Left hindlimb (tissue), 1 donor: ENCODE results near the gene PHLPP1.
"Not testable (repeated sequence)": the region's sequence is repeated elsewhere in the genome, so short reads cannot be mapped to it uniquely, and the experiment has no call there.

ENCODE experiments used
- DNase-seq: peaks from one replicate; pipeline ENCODE4 v3.0.0-alpha.2; 2018

Gene PHLPP1

DNA sequence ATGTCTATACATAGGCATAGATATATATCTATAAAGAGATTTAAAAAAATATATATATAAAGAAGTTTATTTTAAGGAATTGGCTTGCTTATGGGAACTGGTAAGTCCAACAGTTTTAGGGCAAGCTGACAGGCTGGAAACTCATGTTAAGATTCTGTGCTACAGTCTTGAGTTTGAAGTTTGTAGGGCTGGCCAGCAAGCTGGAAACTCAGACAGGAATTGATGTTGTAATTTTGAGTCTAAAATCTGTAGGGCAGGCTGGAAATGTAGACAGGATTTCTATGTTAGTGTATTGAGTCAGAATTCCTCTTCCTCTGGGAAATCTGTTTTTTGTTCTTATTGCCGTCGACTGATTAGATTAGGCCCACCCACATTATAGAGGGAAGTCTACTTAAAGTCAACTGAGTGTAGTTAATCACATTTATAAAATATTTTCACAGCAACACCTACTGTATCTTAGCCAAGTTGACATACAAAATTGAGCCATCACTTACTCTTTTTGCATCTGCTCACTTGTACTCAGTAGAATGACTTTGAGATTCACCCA, 60.8 kb downstream of the PHLPP1 start:
- DNase-seq, result no peak

GRCh38 chr18:62777814-62778213, 62.5 kb downstream of the PHLPP1 start:
- DNase-seq, result no peak

DNA sequence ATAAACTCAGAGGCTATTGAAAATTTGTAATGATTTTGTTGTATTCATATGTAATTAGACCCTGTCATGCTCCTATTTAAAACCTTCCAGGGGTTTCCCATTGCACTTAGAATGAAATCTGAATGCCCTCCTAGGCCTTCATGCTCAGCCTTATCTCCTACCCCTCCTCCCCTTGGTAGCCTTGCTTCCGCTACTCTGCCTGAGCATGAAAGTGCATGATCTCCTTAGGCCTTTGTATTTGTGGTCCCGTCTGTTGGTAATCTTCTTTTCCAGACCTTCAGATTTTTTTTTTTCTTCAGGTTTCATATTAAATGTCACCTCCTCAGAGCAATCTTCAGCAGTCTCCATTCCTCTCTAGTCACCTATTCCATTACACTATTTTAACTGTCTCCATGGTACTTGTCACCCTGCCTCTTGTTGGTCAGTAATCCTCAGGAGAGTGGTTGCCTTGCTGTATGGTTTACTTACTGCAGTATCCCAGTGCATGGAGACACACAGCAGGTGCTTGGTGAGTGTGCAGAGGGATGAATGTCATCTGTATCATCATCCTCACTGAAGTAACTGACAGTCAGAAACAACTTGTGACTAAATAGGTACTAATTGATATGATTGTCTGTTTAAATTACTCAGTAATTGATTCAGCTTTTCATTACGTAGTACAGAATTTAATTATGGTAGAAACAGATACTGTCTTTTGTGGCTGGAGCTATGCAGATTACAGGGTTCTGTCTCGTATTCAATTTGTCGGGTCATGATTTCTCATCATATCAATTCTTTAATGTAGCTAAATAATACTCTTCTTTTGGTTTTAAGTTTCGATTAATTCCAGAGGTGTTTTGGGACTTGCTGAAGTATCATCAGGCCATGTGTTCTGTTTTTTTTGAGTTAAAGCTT, 63.9 kb downstream of the PHLPP1 start:
- DNase-seq, result no peak

- DNase-seq, result no peak
Measured at GRCh38 chr18:62781262-62781661, 65.9 kb downstream of the PHLPP1 start.

GRCh38 chr18:62781893-62782292, 66.6 kb downstream of the PHLPP1 start:
- DNase-seq, result no peak

DNA sequence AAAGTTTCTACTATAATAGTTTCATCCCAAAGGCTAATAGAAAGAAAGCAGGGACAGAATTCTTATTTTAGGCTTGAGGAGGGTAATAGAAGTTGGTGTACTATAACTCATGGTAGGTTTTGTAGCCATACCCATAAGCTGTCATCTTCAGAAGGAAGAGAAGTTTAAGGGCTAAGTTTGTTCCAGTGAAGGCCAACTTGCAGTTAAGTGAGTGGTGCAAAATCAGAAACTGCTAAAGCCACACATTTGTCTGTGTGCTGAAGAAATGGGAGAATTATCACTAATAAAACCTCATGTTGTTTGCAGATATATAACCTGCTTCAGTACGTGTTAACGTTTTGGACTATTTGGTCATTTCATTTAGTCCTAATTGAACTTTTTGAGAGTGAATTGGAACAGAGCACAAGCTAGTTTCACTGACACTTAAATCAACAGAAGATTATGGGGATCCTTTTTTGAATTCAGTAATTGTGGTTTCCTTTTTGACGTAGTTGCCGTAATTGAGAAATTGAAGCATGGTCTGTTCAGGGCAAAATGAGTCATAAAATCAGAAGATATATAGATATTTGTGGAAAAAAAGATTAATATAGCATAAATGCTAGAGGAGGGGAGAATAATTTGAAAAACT, 69.1 kb downstream of the PHLPP1 start:
- no peak for DNase-seq

DNA sequence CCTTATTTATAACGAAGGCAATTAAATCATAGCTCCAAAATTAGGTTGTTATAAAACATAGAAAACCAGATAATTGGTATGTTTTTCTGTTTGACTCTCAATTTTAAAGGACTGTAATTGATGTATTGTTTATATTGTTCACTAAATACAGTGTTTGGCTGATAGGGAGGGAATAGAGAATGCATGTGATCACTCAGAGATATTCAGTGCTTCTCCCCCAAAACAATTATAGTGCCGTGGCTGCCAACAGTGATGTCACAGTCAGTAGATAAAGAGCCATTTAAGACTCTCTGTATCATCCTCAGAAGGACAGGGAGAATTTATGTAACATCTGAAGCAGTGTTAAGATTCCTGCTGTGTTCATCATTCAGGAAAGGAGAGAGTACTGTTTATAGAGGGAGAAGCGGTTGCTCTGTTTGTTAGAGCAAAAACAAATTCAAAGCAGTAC, 69.6 kb downstream of the PHLPP1 start:
- DNase-seq, result no peak

- no peak for DNase-seq
Measured at GRCh38 chr18:62786689-62787088, 71.3 kb downstream of the PHLPP1 start.

DNA sequence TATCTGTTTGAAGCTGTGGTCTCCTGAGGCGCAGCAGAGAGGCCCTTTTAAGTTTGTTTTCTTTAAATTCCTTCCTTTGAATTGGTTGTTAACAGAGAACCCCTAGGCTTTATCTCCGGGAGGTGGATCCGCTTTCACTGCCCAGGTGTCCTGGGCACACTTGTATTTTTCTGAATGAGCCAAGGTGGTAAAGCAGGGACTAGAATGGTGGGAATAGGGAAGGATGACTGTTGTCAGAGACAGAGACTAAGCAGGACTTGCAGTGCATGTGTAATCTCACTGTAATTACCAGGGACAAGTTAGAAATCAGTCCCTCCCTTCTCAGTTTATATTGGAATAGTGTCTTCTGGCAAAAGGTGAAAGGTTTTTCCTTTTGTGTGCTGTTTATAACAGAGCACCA, 72.8 kb downstream of the PHLPP1 start:
- DNase-seq, result no peak

DNA sequence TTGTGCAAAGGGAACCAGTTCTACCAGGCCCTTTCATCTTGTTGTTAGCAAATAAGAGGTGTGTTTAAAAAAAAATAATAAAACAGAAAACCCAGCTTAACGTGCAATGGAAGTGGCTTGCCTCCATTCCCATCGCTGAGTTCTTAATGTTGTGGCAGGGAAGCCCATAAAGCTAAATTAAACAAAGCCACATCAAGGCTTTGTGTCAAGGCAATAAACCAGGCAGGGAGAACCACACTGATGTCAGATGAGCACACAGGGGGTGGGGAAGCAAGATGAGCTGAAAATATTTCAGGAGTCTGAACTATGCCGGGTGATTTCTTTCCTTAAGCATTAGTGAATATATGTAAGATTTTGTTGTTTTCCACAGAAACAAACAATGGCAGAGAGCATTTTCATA, 73.5 kb downstream of the PHLPP1 start:
- DNase-seq, result no peak

GRCh38 chr18:62790871-62791772, 75.8 kb downstream of the PHLPP1 start:
- DNase-seq, result no peak

DNA sequence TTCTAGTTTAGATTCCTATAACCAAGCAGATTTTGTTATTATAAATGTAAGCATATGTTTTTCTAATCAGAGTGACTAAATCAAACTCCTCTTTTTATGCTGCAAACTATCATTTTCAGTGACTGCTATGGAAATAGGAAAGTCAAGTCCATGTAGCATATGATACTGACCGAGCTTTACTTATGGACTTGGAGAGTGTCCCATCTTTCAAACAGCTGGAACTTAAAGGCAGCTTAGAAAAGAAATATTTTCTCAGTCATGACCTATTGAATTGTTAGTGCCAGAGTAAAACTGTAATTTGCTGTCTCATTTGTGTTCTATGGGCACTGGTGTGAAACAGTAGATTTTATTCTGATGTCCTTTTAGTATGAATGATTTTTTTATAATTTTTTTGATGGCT, 76.7 kb downstream of the PHLPP1 start:
- no peak for DNase-seq

GRCh38 chr18:62795813-62796212, 80.5 kb downstream of the PHLPP1 start:
- DNase-seq, result no peak

GRCh38 chr18:62796216-62796621, 80.9 kb downstream of the PHLPP1 start:
- DNase-seq, result no peak

GRCh38 chr18:62797329-62797728, 82.0 kb downstream of the PHLPP1 start:
- no peak for DNase-seq

- no peak for DNase-seq
Measured at GRCh38 chr18:62799977-62800376, 84.6 kb downstream of the PHLPP1 start.

- no peak for DNase-seq
Measured at GRCh38 chr18:62802523-62802922, 87.2 kb downstream of the PHLPP1 start.

DNA sequence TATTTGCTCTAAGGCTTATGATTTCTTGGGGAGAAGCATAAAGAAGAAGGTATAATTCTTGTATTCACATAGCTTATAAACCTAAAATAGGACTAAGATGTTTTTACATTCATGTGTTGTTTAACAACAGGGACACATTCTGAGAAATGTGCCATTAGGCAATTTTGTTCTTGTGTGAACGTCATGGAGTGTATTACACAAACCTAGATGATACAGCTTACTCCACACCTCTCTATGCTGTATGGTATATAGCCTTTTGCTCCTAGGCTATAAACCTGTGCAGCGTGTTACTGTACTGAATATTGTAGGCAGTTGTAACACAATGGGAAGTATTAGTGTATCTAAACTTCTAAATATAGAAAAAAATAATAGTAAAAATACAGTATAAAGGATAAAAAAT, 92.1 kb downstream of the PHLPP1 start:
- DNase-seq, result no peak

- DNase-seq, result no peak
Measured at GRCh38 chr18:62808123-62808522, 92.8 kb downstream of the PHLPP1 start.

DNA sequence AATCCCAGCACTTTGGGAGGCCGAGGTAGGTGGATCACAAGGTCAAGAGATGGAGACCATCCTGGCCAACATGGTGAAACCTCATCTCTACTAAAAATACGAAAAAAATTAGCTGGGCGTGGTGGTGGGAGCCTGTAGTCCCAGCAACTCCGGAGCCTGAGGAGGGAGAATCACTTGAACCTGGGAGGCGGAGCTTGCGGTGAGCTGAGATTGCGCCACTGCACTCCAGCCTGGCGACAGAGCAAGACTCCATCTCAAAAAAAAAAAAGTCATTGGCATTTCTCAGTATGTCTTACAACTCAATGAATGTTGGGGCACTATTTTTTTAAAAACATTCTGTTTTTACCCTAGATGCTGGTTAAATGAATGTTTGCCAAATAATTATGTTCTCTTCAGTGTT, 94.1 kb downstream of the PHLPP1 start:
- DNase-seq, result not testable (repeated sequence)

- DNase-seq, result no peak
Measured at GRCh38 chr18:62809900-62810299, 94.6 kb downstream of the PHLPP1 start.

- DNase-seq, result no peak
Measured at GRCh38 chr18:62810682-62811081, 95.3 kb downstream of the PHLPP1 start.

- no peak for DNase-seq
Measured at GRCh38 chr18:62811674-62812073, 96.3 kb downstream of the PHLPP1 start.
